HCT116 (cell line): ENCODE data around the gene PDE6H. TPM values are rescaled to one million over a fixed set of nuclear protein-coding genes. Genes with fewer than 3 reads are reported as not detected.

ENCODE experiments used
- ATAC-seq: fragments of 200-7000 bp; cut with Tn5 transposase; 2 replicates; pipeline ENCODE4 v1.9.1; 2020; ENCODE audit warnings: mild to moderate bottlenecking, moderate library complexity
- BruUV-seq: library from RNA; stranded (reverse); fragments of 400-500 nt; replicated peaks from 2 replicates; lab custom pipeline; 2021; lab: Mats Ljungman, UMichigan
- CTCF ChIA-PET: fragments of 300-600 bp; sonication (Branson Sonifier 250); formaldehyde crosslinking; loops from one replicate; lab custom pipeline; 2021; ENCODE audit warnings: antibody characterized with exemption; lab: Charles Lee
- POLR2A ChIA-PET: fragments of 300-600, 350-600 bp; sonication (Branson Sonifier 250); formaldehyde crosslinking; loops from one replicate; lab custom pipeline; 2021; ENCODE audit warnings: antibody characterized with exemption; lab: Charles Lee
- RAD21 ChIA-PET, 2 experiments: fragments of 300-600 bp; sonication (Branson Sonifier 250); formaldehyde crosslinking; loops; one replicate each; lab custom pipeline; 2023; ENCODE audit warnings: low total read pairs in 2 of 2; ENCODE audit not compliant: uncharacterized antibody in 2 of 2, unreplicated experiment in 2 of 2, low non-redundant PET in 1 of 2; lab: Charles Lee
- DNase-seq: peaks from one replicate; pipeline ENCODE4 v3.0.0-alpha.2; 2010; ENCODE audit warnings: low read depth, low spot score
- H2AFZ ChIP-seq: fragments of 200-600 bp; shearing (Covaris generic), sonication (generic); 2 replicates; pipeline ENCODE4 v1.6.1; 2017; ENCODE audit warnings: low read depth, mixed run types, mixed read lengths, antibody characterized with exemption, low read length; ENCODE audit not compliant: poor library complexity, severe bottlenecking
- H3K27ac ChIP-seq: 2 replicates; pipeline ENCODE4 v1.5.1; 2012; ENCODE audit warnings: low read depth, low read length
- H3K27me3 ChIP-seq: fragments of 200-600 bp; sonication (generic); 2 replicates; pipeline ENCODE4 v1.6.1; 2016; ENCODE audit warnings: mixed run types, low read length, mixed read lengths; ENCODE audit not compliant: insufficient read depth
- H3K36me3 ChIP-seq, 2 experiments: fragments of 200-500 bp in 1 of 2; fragments of 200-600 bp in 1 of 2; sonication (Bioruptor generic) in 1 of 2; sonication (generic) in 1 of 2; 2 replicates each; pipeline versions ENCODE4 v1.5.1 to v1.6.1; 2014 to 2016; ENCODE audit warnings: low read length in 2 of 2, inconsistent platforms in 1 of 2, mixed read lengths in 1 of 2, mixed run types in 1 of 2; ENCODE audit not compliant: insufficient read depth in 2 of 2, control insufficient read depth in 1 of 2
- H3K4me1 ChIP-seq, 2 experiments: fragments of 200-600 bp in 1 of 2; sonication (generic) in 1 of 2; 2 replicates each; pipeline versions ENCODE4 v1.5.1 to v1.6.1; 2012 to 2017; ENCODE audit warnings: low read length in 2 of 2, inconsistent platforms in 1 of 2, mild to moderate bottlenecking in 1 of 2, mixed read lengths in 1 of 2, mixed run types in 1 of 2, moderate library complexity in 1 of 2; ENCODE audit not compliant: insufficient read depth in 2 of 2, control insufficient read depth in 1 of 2
- H3K4me2 ChIP-seq: fragments of 200-600 bp; sonication (generic); 2 replicates; pipeline ENCODE4 v1.6.1; 2017; ENCODE audit warnings: mixed run types, low read length, mixed read lengths
- H3K4me3 ChIP-seq, 2 experiments: fragments of 200-600 bp in 1 of 2; sonication (generic) in 1 of 2; replicated peaks in 1 of 2; 2 replicates each; pipeline ENCODE4 v1.5.1; 2011 to 2016; ENCODE audit warnings: low read length in 2 of 2, control low read depth in 1 of 2, low read depth in 1 of 2, mild to moderate bottlenecking in 1 of 2, mixed read lengths in 1 of 2, mixed run types in 1 of 2
- H3K79me2 ChIP-seq: fragments of 200-600 bp; sonication (generic); 2 replicates; pipeline ENCODE4 v1.6.1; 2017; ENCODE audit warnings: mild to moderate bottlenecking, mixed run types, low read length, moderate library complexity, mixed read lengths; ENCODE audit not compliant: insufficient read depth
- H3K9ac ChIP-seq: fragments of 200-600 bp; sonication (generic); 2 replicates; pipeline ENCODE4 v1.6.1; 2016; ENCODE audit warnings: low read length, mixed read lengths
- H3K9me2 ChIP-seq: fragments of 200-600 bp; sonication (generic), shearing (Covaris generic); 2 replicates; pipeline ENCODE4 v1.6.1; 2017; ENCODE audit warnings: mixed run types, mild to moderate bottlenecking, moderate library complexity; ENCODE audit not compliant: insufficient read depth
- H3K9me3 ChIP-seq, 2 experiments: fragments of 200-500 bp in 1 of 2; fragments of 200-600 bp in 1 of 2; sonication (Bioruptor generic) in 1 of 2; sonication (generic) in 1 of 2; 2 replicates each; pipeline ENCODE4 v1.6.1; 2014 to 2017; ENCODE audit warnings: low read length in 2 of 2, mixed read lengths in 2 of 2, inconsistent platforms in 1 of 2, low read depth in 1 of 2, mild to moderate bottlenecking in 1 of 2, mixed run types in 1 of 2, moderate library complexity in 1 of 2; ENCODE audit not compliant: control insufficient read depth in 1 of 2, insufficient read depth in 1 of 2
- H4K20me1 ChIP-seq: fragments of 200-600 bp; sonication (generic), shearing (Covaris generic); 2 replicates; pipeline ENCODE4 v1.6.1; 2017; ENCODE audit warnings: mixed run types, mild to moderate bottlenecking, moderate library complexity; ENCODE audit not compliant: insufficient read depth
- ATF3 ChIP-seq: IDR thresholded peaks from 2 replicates; pipeline ENCODE4 v1.6.1; 2012
- CBX3 ChIP-seq: IDR thresholded peaks from 2 replicates; pipeline ENCODE4 v1.6.1; 2012; ENCODE audit warnings: low read depth
- CEBPB ChIP-seq: IDR thresholded peaks from 2 replicates; pipeline ENCODE4 v1.6.1; 2012; ENCODE audit warnings: low read depth
- CTCF ChIP-seq, 3 experiments: fragments of 200-600 bp in 1 of 3; sonication (generic) in 1 of 3; IDR thresholded peaks in 2 of 3; conservative IDR thresholded peaks in 1 of 3; 2 replicates each; pipeline ENCODE4 v1.5.1; 2012 to 2017; ENCODE audit warnings: low read depth in 2 of 3, low read length in 2 of 3, antibody characterized with exemption in 1 of 3, borderline replicate concordance in 1 of 3, control low read depth in 1 of 3, mild to moderate bottlenecking in 1 of 3, mixed read lengths in 1 of 3, mixed run types in 1 of 3, moderate library complexity in 1 of 3; ENCODE audit not compliant: insufficient read depth in 1 of 3
- EGR1 ChIP-seq: IDR thresholded peaks from 2 replicates; pipeline ENCODE4 v1.6.1; 2012; ENCODE audit warnings: low read depth
- ELF1 ChIP-seq: IDR thresholded peaks from 2 replicates; pipeline ENCODE4 v1.6.1; 2012; ENCODE audit warnings: low read depth, borderline replicate concordance
- EZH2 ChIP-seq: fragments of 200-600 bp; sonication (generic); IDR thresholded peaks from 2 replicates; pipeline ENCODE4 v1.6.1; 2017; ENCODE audit warnings: antibody characterized with exemption, mixed run types
- EZH2phosphoT487 ChIP-seq: fragments of 200-600 bp; IDR thresholded peaks from 2 replicates; pipeline ENCODE4 v1.6.1; 2018; ENCODE audit warnings: antibody characterized with exemption, borderline replicate concordance
- JUND ChIP-seq: IDR thresholded peaks from 2 replicates; pipeline ENCODE4 v1.6.1; 2012
- MAX ChIP-seq: IDR thresholded peaks from 2 replicates; pipeline ENCODE4 v1.6.1; 2012
- POLR2A ChIP-seq: IDR thresholded peaks from 2 replicates; pipeline ENCODE4 v1.7.0; 2011; ENCODE audit warnings: borderline replicate concordance; ENCODE audit not compliant: insufficient read depth, insufficient read length; ENCODE audit errors: extremely low read depth
- REST ChIP-seq: IDR thresholded peaks from 2 replicates; pipeline ENCODE4 v1.6.1; 2012; ENCODE audit warnings: low read depth
- SIN3A ChIP-seq: IDR thresholded peaks from 2 replicates; pipeline ENCODE4 v1.6.1; 2012; ENCODE audit warnings: low read depth
- SP1 ChIP-seq: IDR thresholded peaks from 2 replicates; pipeline ENCODE4 v1.6.1; 2012; ENCODE audit warnings: low read depth
- SRF ChIP-seq: IDR thresholded peaks from 2 replicates; pipeline ENCODE4 v1.6.1; 2012; ENCODE audit warnings: low read depth
- TCF7L2 ChIP-seq: IDR thresholded peaks from 2 replicates; pipeline ENCODE4 v1.7.0; 2011; ENCODE audit warnings: borderline replicate concordance, inconsistent platforms; ENCODE audit not compliant: insufficient read depth, insufficient read length; ENCODE audit errors: extremely low read depth
- YY1 ChIP-seq: IDR thresholded peaks from 2 replicates; pipeline ENCODE4 v1.6.1; 2011; ENCODE audit warnings: low read length, low read depth, moderate library complexity, mild to moderate bottlenecking; ENCODE audit not compliant: insufficient replicate concordance; ENCODE audit errors: extremely low read depth
- ZBTB33 ChIP-seq: IDR thresholded peaks from 2 replicates; pipeline ENCODE4 v1.6.1; 2011; ENCODE audit warnings: mild to moderate bottlenecking, low read length, moderate library complexity; ENCODE audit not compliant: insufficient replicate concordance; ENCODE audit errors: extremely low read depth
- intact Hi-C: fragments of 100-400 bp; cut with micrococcal nuclease; formaldehyde crosslinking; loops from 2 replicates; pipeline ENCODE4 v1.10.0; 2022
- total RNA-seq: library from RNA; stranded (reverse); gene quantifications from one replicate; pipeline ENCODE4 v1.2.1, GENCODE V29; 2021; ENCODE audit not compliant: unreplicated experiment

PDE6H gene
- total RNA-seq, 1 experiment from 2014 or later: not detected

GRCh38 chr12:14992673-14993072 is 19.8 kb downstream of the PDE6H start:
- intact Hi-C loops: loop anchor here (10.0 kb wide), 1 partner anchor 808 kb away; no protein-coding TSS in a partner anchor
- no peaks in the 10 kb centered on the region for H3K9me3 ChIP-seq
- no peak overlapping the region for H2AFZ ChIP-seq
- H3K79me2 ChIP-seq: no peaks in the 10 kb centered on the region
- CTCF ChIA-PET: no interaction called here
- no peak overlapping the region for H3K4me2 ChIP-seq
- TF ChIP-seq CBX3: no peak
- no peak for TF ChIP-seq CEBPB
- no peak for TF ChIP-seq SP1
- no peak for TF ChIP-seq ZBTB33
- TF ChIP-seq CTCF (IDR thresholded peaks at IDR 0.05 in 2 of 3, conservative IDR thresholded peaks at IDR 0.05 in 1 of 3; ENCODE audit: borderline replicate concordance in 1 of 3, insufficient read depth in 1 of 3, low read depth in 2 of 3, low read length in 2 of 3): no peak
- no peak for TF ChIP-seq SIN3A
- TF ChIP-seq ATF3: no peak
- no peak for TF ChIP-seq EGR1
- no peak for TF ChIP-seq YY1
- no peak for TF ChIP-seq MAX
- no peak for TF ChIP-seq ELF1
- TF ChIP-seq TCF7L2: no peak
- TF ChIP-seq POLR2A: no peak
- no peak for TF ChIP-seq EZH2phosphoT487
- no peak for TF ChIP-seq REST
- no peak for TF ChIP-seq EZH2
- TF ChIP-seq SRF: no peak
- no peak for TF ChIP-seq JUND
- TF ChIP-seq, all 23 proteins: peak for 0
- DNase-seq: no peak
- no TSS peak for BruUV-seq
- RAD21 ChIA-PET: no interaction called here
- Histone ChIP-seq H3K4me1 (no peaks in the 10 kb centered on the region), H4K20me1 (no peaks in the 10 kb centered on the region), H3K9ac (no peak overlapping the region), H3K27ac (no peak overlapping the region), H3K4me3 (no peak overlapping the region), H3K9me2 (no peaks in the 10 kb centered on the region), H3K36me3 (no peaks in the 10 kb centered on the region), H3K27me3 (no peaks in the 10 kb centered on the region)
- POLR2A ChIA-PET: no interaction called here
- no peak for ATAC-seq
